Activated CD4-positive, alpha-beta T cell treated with anti-CD3 and anti-CD28 coated beads, Interleukin-2, Interleukin-4, amounts not matched to agents 100 ng/mL and 50 ng/mL, durations not matched to agents 16 hours and 8 hours (primary cell): ENCODE results near the gene RNF13.
"Not testable (repeated sequence)": the region's sequence is repeated elsewhere in the genome, so short reads cannot be mapped to it uniquely, and the experiment has no call there.

Experiments
- DNase-seq: peaks from one replicate; pipeline ENCODE4 v3.0.0-alpha.2; 2020; ENCODE audit warnings: low spot score

Gene RNF13

DNA sequence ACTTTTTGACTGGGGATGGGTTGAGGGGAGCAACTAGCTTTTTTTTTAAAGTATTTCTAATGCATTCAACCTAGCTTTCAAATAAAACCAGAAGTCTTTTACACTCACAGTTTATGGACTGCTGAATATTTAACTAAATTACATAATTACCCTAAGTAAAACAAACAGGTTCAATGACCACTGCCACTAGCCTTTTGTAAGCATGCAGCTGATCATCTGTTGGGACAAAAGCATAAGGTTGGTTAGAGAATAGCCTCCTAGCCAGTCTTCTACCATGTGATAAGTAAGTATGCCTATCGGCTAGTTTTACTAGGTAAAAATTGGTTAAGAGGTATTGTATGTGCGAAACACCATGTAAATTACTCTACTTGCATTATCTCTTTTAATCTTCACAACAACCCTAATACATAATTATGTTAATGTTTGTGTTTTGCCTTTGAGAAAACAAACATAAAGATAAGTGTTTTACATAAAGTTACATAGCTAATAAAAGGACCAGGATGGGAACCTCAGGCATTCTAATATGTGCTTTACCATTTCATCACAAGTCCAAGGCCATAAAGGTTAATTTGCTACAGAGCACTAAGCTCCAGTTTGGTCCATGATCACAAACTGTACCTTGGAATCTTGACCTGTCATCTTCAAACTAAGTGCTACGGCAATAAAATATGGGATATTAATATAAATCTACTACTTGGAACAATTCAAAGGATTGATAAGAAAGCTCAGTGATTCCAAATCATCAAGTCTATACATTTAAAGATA, 144.5 kb downstream of the RNF13 start:
- DNase-seq = no peak

DNA sequence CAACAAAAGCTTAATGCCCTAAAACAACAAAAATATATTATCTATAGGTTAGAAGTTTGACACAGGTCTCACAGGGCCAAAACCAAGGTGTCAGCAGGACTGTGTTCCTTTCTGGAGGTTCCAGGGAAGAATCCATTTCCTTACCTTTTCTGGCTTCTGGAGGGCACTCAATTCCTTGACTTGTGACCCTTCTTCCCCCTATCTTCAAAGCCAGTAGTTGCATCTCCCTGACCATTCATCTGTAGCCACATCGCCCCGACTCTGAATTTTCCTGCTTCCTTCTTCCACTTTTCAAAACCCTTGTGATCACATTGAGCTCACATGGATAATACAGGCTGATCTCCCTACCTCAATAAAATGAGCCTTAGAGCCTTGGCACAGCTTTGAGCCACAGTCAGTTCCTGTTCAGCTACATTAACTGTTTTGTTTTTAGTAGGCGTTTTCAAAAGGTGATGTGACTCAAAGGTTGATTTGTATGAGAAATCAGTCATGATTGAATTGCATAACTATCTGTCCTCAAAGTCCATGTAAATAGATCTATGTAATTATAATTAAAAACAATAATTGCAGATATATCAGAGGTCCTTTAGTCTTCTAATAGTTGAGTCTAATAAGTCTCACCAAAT, 145.3 kb downstream of the RNF13 start:
- DNase-seq = peak; percentile 56

GRCh38 chr3:149959443-149959842, 146.4 kb downstream of the RNF13 start:
- DNase-seq = no peak

- DNase-seq = no peak
Observed at GRCh38 chr3:149963485-149963884, 150.5 kb downstream of the RNF13 start.

DNA sequence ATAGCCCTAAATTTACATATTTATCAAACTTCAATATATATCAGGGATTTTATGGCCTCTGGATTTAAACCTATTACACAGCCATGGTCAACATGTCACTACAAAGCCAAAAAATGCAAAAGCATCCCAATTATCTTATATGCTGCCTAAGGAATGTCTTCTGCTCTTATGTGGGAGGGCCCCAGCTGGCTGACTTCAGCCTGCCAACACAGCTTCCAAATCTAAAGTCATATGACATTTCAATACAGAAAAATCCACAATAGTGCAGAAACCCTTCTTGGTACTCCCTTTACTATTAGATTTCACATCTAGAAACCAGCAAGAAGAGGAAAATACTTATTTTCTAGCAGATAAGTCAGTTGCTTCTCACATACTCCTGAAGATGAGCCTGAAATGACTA, 151.3 kb downstream of the RNF13 start:
- DNase-seq = no peak

- no peak for DNase-seq
Observed at GRCh38 chr3:149965278-149965677, 152.3 kb downstream of the RNF13 start.

DNA sequence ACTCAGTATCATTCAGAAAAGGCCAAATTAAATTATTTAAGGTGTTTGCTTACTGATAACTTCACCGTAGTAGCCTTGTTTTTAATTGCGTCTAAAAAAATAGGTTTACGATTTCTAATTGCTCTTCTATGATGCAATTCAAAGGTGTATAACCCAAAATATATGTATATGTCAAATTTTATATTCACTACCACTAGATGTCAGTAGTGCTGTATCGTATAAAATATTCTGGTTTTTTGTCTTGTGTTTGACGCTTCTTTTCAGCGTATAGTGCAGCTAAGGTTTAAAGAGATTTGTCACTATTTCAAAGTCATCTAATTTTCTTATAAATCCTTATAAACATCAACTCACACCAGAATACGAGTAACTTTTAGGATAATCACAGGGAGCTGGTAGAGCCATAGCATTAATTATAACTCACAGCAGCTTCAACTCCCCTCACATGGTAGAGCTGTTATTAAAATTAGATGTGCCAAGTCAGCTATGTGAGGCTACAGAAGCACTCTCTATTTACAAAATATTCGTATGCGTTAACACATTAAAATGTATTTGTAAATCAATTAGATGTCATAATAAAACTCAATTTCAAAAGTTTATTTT, 154.2 kb downstream of the RNF13 start:
- peak; percentile 49 for DNase-seq

- no peak for DNase-seq
Observed at GRCh38 chr3:149968216-149968615, 155.2 kb downstream of the RNF13 start.

- no peak for DNase-seq
Observed at GRCh38 chr3:149969110-149969939, 156.3 kb downstream of the RNF13 start.

- peak; percentile 55 for DNase-seq
Observed at GRCh38 chr3:149969940-149970715, 157.1 kb downstream of the RNF13 start.

- DNase-seq = peak; percentile 15
Observed at GRCh38 chr3:149970716-149971402, 157.8 kb downstream of the RNF13 start, which contains the start of gene PFN2. Gene PFN2, minus strand, starts transcription at chr3:149970895. Its CDS starts 39 bp downstream, at chr3:149970856.

- no peak for DNase-seq
Observed at GRCh38 chr3:149971403-149972075, 158.5 kb downstream of the RNF13 start.

GRCh38 chr3:149975919-149976318, 162.9 kb downstream of the RNF13 start:
- DNase-seq = peak; percentile 12

- DNase-seq = no peak
Observed at GRCh38 chr3:149977386-149977785, 164.4 kb downstream of the RNF13 start.

DNA sequence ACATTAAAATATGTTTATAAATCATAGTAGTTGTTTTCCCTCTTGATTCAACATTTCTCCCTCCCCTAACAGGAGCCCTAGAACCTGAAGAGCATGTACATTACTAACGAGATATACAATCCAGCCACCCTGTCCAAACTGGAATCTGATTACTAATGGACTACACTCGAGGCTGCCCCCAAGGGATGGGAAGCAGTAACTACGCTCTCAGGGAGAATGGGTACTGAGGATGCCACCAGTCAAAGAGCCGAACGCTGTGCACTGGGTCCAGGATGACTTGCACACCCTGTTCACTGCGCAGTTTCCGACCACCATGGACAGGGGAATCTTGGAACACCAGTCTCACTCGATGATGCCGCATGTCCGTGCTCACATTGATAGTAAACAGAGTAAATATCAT, 169.0 kb downstream of the RNF13 start:
- not testable (repeated sequence) for DNase-seq

GRCh38 chr3:149983053-149983452, 170.0 kb downstream of the RNF13 start:
- DNase-seq = not testable (repeated sequence)

DNA sequence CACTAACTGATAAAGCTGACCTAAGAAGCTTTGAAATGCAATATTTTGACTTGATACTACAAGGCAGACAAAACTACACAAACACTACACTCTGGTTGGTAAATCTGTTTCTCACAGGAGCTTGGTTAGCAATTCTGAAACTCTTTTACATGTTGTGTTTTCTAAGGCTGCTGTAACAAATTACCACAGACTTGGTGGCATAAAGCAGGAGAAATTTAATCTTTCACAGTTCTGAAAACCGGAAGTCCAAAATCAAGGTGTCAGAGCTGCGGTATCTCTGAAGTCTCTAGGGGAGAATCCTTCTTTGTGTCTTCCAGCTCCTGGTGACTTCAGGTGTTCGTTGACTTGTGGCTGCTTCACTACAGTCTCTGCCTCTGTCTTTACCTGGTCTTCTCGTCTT, 170.6 kb downstream of the RNF13 start:
- no peak for DNase-seq

DNA sequence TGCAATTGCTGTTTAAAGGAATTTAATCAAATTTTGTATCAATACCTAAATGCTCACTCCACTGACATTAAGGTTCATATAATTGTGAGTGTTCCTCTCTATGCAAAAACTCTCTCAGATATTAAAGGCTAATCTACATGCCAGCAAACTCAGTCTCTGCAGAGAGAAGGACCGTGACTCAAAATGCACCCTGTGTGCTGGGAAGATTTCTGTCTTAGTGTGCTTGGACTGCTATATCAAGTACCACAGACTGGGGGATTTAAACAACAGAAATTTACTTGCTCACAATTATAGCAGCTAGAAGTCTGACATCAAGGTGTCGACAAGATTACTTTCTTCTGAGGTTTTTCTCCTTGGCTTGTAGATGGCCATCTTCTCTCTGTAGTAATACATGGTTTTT, 176.3 kb downstream of the RNF13 start:
- DNase-seq = no peak

GRCh38 chr3:149990423-149990948, 177.5 kb downstream of the RNF13 start:
- DNase-seq = no peak

DNA sequence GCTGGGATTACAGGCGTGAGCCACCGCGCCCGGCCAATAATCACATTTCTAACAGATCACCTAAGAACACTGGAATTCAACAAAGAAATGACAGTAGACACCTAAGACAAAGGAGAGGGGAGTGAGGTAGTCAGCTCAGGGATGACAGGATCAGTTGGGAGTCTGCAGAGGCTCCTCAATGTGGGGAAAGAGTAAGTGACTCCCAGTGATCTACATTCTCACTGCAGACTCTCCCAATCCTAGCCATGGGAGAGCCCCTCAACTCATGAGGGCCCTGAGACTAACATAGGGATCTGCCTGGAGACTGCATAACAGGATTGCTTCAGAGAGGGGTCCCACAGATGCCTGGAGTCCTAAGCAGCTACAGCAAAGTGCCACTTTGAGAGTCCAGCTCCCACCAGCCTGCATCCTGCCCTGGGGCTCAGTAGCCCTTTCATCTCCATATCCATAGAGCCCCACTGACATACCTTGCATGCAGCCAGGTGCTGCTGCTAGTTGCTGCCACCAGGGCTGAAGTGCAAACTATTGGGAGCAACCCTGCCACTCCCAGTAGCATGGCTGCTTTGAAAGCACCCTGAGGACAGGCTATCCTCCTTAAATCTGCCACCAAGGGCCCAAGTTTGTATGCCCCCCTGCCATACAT, 179.5 kb downstream of the RNF13 start:
- DNase-seq = no peak
